ENCODE results near the gene NUDT16L1.
A peak's percentile ranks its signal among the peaks of the same experiment; 100 is the strongest.

NUDT16L1 gene

DNA sequence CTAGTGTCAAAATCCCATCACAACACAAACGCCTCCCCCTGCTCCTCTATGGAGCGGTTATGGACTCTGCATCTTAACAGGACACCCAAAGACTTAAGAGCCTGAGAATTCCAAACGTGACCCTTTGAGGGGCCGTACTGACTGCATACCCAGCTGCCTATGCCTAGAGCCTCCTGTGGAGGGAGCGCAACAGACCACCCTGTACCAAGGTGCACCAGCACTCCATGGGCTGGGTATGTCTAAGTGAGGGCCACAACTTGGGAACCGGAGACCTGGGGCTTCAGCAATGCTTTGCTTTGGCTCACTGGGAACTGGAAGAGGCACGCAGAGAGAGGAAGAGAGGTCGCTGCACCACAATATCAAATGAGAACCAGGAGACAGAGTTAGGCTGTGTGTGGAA is 35.3 kb downstream of the NUDT16L1 start:
- TF ChIP-seq, protein P1, sequence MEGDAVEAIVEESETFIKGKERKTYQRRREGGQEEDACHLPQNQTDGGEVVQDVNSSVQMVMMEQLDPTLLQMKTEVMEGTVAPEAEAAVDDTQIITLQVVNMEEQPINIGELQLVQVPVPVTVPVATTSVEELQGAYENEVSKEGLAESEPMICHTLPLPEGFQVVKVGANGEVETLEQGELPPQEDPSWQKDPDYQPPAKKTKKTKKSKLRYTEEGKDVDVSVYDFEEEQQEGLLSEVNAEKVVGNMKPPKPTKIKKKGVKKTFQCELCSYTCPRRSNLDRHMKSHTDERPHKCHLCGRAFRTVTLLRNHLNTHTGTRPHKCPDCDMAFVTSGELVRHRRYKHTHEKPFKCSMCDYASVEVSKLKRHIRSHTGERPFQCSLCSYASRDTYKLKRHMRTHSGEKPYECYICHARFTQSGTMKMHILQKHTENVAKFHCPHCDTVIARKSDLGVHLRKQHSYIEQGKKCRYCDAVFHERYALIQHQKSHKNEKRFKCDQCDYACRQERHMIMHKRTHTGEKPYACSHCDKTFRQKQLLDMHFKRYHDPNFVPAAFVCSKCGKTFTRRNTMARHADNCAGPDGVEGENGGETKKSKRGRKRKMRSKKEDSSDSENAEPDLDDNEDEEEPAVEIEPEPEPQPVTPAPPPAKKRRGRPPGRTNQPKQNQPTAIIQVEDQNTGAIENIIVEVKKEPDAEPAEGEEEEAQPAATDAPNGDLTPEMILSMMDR (IDR thresholded peaks at IDR 0.05; ENCODE audit: borderline replicate concordance, insufficient read depth, low read depth, low read length), result no peak

DNA sequence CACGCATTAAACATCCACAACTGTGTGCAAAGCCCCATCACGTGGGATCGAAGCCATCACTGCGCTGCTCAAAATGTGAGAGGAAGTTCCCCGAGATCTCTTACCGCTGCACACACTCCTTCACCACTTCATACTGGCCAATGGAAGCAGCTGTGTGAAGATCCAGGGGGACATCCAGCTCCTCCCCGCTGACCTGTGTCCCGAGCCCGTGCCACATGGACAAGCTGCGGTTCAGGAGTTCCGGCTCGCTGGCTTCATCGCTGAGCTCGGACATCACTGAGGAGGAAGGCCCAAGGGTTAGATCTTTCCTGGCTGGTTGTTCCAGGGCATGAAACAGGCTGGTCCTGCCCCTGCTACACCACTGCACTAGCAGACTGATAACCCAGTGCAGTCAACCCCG is 36.5 kb downstream of the NUDT16L1 start:
- H3K4me3 ChIP-seq (ENCODE audit: low read depth, low read length), result no peak overlapping the region
- TF ChIP-seq, protein P1 (IDR thresholded peaks at IDR 0.05; ENCODE audit: borderline replicate concordance, insufficient read depth, low read depth, low read length), result no peak

More for the DNA sequence above, 35.3 kb downstream of the NUDT16L1 start:
- no peak overlapping the region for H3K4me3 ChIP-seq (ENCODE audit: low read depth, low read length)

DNA sequence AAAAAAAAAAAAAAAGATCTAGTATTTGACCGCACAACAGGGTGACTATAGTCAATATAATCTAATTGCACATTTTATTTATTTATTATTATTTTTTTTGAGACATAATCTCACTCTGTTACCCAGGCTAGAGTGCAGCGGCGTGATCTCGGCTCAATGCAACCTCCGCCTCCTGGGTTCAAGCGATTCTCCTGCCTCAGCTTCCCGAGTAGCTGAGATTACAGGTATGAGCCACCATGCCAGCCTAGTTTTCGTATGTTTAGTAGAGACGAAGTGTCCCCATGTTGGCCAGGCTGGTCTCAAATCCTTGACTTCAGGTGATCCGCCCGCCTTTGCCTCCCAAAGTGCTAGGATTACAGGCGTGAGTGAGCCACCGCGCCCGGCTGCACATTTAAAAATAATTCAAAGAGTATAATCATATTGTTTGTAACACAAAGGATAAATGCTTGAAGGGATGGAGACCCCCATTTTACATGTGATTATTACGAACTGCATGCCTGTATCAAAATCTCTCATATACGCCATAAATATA is 39.9 kb downstream of the NUDT16L1 start:
- H3K4me3 ChIP-seq (ENCODE audit: low read depth, low read length), result peak overlapping the region; percentile 89
- TF ChIP-seq, protein P1 (IDR thresholded peaks at IDR 0.05; ENCODE audit: borderline replicate concordance, insufficient read depth, low read depth, low read length), result no peak

DNA sequence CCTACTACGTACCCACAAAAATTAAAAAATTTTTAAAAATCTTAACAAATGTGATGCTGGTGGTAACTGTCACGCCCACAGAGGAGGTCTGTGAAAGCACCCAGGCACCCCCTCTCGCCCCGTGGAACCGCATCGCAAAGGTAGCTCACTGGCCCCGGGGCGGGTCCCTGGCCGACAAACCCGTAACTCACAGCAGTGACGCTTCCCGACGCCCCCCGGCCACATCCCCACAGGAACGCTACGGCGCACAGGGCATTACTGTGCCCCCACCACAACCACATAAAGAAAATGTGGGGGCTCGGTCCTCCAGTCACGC is 40.3 kb downstream of the NUDT16L1 start:
- TF ChIP-seq, protein P1 (IDR thresholded peaks at IDR 0.05; ENCODE audit: borderline replicate concordance, insufficient read depth, low read depth, low read length), result no peak
- H3K4me3 ChIP-seq (ENCODE audit: low read depth, low read length), result peak overlapping the region; percentile 89

DNA sequence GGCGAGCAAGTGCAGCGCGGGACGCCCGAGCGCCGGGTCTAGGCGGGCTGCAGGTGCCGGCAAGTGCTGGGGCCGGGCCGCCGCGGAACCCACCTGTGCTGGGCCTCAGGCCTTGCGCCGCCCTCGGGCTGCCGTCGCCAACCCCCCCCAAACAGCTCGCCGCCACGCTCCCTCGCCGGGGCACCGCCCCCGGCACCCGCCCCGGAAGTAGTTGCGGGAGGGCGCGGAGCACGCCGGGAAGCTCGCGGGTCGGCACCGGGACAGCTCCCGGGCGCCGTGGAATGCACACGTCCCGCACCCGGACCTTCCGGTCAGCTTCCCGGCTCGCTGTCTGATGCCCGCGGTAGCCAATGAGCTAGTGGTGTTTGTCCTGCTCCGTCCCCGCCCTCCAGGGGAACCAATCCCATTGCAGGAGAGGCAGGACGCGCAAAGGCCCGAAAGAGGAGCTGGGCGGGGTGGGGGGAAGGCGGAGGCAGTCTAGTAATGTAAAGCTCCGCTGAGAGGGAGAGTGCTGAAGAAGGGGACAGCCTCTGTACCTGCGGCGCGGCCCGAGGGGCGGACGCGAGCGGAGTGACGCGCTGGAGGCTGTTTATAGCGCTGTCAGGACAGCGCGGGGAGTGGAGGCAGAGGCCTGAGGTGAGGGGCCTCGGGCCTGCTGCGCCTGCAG is 40.8 kb downstream of the NUDT16L1 start, which contains the start of the genes ANKS3 and DNAAF8:
TSS of gene ANKS3 (minus strand) at position 209 of the 667 bp plus-strand sequence. CDS start 4,122 bp downstream, outside the sequence.
TSS of gene DNAAF8 (plus strand) at position 475 of the 667 bp plus-strand sequence. CDS start 1,978 bp downstream, outside the sequence.
- H3K4me3 ChIP-seq (ENCODE audit: low read depth, low read length), result peak within 1 kb of the TSS; percentile 89
- TF ChIP-seq, protein P1 (IDR thresholded peaks at IDR 0.05; ENCODE audit: borderline replicate concordance, insufficient read depth, low read depth, low read length), result no peak

DNA sequence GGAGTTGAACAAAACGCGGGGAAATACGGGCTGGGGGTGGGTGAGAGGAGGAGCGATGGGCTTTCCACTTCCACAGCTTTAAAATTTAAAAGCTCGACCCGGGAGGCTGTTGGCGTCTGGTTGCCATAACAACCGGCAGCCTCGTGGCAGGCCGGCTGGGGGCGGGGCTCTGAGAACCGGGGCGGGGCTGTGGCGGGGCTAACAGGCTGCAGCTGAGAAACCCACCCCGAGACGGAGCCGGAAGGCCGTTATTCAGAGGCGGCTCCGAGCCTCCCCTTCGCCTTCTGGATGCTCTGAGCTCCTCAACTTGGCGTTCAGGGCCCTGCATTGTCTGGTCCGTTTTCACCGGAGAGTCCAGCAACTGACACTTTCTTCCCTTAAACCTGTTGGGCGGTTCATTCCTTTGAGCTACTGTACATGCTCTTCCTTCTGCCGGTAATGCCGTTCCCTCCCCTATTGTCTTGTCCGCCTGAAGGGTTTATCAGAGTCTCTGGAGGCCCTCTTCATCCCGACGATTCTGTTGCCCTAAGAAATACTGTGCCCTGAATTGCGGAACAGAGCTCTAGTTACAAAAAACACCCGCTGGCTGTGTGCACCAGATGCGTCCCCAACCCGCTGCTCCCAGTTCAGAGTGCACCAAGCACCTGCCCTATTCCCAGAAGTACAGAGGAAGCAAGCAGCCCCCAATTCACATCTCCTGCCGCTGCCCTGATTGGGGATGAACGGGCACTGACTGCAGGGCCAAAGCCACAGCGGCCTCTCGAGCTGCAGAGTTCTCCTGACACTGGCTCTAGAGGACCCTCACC is 41.6 kb downstream of the NUDT16L1 start:
- peak overlapping the region; percentile 89 for H3K4me3 ChIP-seq (ENCODE audit: low read depth, low read length)
- TF ChIP-seq, protein P1 (IDR thresholded peaks at IDR 0.05; ENCODE audit: borderline replicate concordance, insufficient read depth, low read depth, low read length), result no peak

Data from GM12875 (cell line).